ENCODE data around the gene MAN1C1.

DNA sequence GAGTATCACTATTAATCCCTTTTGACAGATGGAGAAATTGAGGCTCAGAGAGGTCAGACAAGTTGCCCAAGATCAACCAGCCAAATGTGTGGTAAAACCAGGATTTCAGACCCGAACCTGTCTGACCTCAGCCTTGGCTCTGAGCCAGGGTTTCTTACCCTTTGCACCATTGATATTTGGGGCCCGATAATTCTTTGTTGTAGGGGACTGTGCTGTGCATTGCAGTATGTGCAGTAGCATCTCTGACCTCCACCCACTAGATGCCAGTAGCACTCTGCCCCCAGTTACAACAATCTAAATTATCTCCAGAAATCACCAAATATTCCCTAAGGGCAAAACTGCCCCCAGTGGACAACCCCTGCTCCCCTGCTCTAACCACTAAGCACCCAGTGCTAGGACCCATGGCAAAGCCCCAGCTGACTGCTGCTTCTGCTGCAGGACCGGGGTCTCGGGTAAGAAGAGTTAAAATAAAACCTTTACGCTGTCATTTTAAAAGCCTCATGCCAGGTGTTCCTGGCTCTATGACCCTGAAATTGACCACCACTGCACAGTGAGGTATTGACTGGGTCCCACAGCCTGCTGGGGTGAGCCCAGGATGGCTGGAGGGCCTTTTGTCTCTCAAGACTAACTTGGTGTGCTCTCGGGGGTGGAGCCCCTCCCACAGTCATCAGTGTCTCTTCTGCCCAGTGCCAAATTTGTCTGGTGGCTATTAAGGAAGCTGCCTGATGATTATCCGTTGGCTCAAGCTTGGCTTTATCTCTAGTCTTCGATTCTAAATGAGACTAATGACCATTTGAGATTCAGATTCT, 5.6 kb upstream of the MAN1C1 start:
- TF ChIP-seq, protein P1, sequence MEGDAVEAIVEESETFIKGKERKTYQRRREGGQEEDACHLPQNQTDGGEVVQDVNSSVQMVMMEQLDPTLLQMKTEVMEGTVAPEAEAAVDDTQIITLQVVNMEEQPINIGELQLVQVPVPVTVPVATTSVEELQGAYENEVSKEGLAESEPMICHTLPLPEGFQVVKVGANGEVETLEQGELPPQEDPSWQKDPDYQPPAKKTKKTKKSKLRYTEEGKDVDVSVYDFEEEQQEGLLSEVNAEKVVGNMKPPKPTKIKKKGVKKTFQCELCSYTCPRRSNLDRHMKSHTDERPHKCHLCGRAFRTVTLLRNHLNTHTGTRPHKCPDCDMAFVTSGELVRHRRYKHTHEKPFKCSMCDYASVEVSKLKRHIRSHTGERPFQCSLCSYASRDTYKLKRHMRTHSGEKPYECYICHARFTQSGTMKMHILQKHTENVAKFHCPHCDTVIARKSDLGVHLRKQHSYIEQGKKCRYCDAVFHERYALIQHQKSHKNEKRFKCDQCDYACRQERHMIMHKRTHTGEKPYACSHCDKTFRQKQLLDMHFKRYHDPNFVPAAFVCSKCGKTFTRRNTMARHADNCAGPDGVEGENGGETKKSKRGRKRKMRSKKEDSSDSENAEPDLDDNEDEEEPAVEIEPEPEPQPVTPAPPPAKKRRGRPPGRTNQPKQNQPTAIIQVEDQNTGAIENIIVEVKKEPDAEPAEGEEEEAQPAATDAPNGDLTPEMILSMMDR (IDR thresholded peaks at IDR 0.05), result peak in 1 of 4 experiments; percentile 20
- no peak for TF ChIP-seq POLR2A (IDR thresholded peaks at IDR 0.05)

Measured in uterus (tissue), 2 donors.